Liver (tissue), 9 donors: ENCODE results near the gene FSIP1. TPM values are rescaled to one million over a fixed set of nuclear protein-coding genes. Genes with fewer than 3 reads are reported as not detected.

Experiments used
- DNase-seq: peaks from one replicate; pipeline ENCODE4 v3.0.0-alpha.2; 2017; ENCODE audit warnings: low spot score
- H3K27ac ChIP-seq, 2 donors: one replicate each; pipeline ENCODE4 v1.7.0; 2013; ENCODE audit warnings: inconsistent platforms in 2 of 2, low read length in 2 of 2, control low read depth in 1 of 2, low read depth in 1 of 2, mild to moderate bottlenecking in 1 of 2
- H3K27me3 ChIP-seq, 4 donors: one replicate each; pipeline versions ENCODE4 v1.6.1 to v1.7.0; 2013; ENCODE audit warnings: low read length in 3 of 4, inconsistent platforms in 1 of 4, mild to moderate bottlenecking in 1 of 4, moderate library complexity in 1 of 4; ENCODE audit not compliant: control insufficient read depth in 4 of 4, insufficient read depth in 4 of 4
- H3K36me3 ChIP-seq, 4 donors: one replicate each; pipeline versions ENCODE4 v1.6.1 to v1.7.0; 2013; ENCODE audit warnings: low read length in 3 of 4, mild to moderate bottlenecking in 3 of 4, low read depth in 1 of 4, moderate library complexity in 1 of 4; ENCODE audit not compliant: control insufficient read depth in 4 of 4, insufficient read depth in 3 of 4
- H3K4me1 ChIP-seq, 4 donors: one replicate each; pipeline versions ENCODE4 v1.6.1 to v1.7.0; 2013; ENCODE audit warnings: low read length in 3 of 4, mild to moderate bottlenecking in 3 of 4, moderate library complexity in 1 of 4; ENCODE audit not compliant: control insufficient read depth in 4 of 4, insufficient read depth in 4 of 4
- H3K4me3 ChIP-seq, 3 donors: one replicate each; pipeline versions ENCODE4 v1.6.1 to v1.7.0; 2013; ENCODE audit warnings: low read length in 3 of 3, control low read depth in 1 of 3, low read depth in 1 of 3, mild to moderate bottlenecking in 1 of 3
- H3K9ac ChIP-seq, 2 donors: one replicate each; pipeline ENCODE4 v1.7.0; 2013; ENCODE audit warnings: low read length in 2 of 2, mild to moderate bottlenecking in 2 of 2, moderate library complexity in 2 of 2, control low read depth in 1 of 2, low read depth in 1 of 2
- H3K9me3 ChIP-seq, 4 donors: one replicate each; pipeline versions ENCODE4 v1.6.1 to v1.7.0; 2013; ENCODE audit warnings: low read length in 3 of 4; ENCODE audit not compliant: control insufficient read depth in 4 of 4
- EGR1 ChIP-seq, 2 donors: IDR thresholded peaks; 2 replicates each; pipeline ENCODE4 v1.6.1; 2016 to 2018; ENCODE audit warnings: antibody characterized with exemption in 2 of 2, low read depth in 2 of 2
- FOXA1 ChIP-seq: IDR thresholded peaks from 2 replicates; pipeline ENCODE4 v1.6.1; 2016; ENCODE audit warnings: antibody characterized with exemption
- FOXA2 ChIP-seq: IDR thresholded peaks from 2 replicates; pipeline ENCODE4 v1.6.1; 2016; ENCODE audit warnings: antibody characterized with exemption
- GABPA ChIP-seq, 2 donors: IDR thresholded peaks in 1 of 2; conservative IDR thresholded peaks in 1 of 2; 2 replicates each; pipeline ENCODE4 v1.6.1; 2016; ENCODE audit warnings: antibody characterized with exemption in 2 of 2, mild to moderate bottlenecking in 1 of 2, moderate library complexity in 1 of 2
- HNF4A ChIP-seq, 2 donors: conservative IDR thresholded peaks; 2 replicates each; pipeline ENCODE4 v1.6.1; 2016; ENCODE audit warnings: antibody characterized with exemption in 2 of 2, mild to moderate bottlenecking in 2 of 2
- HNF4G ChIP-seq: IDR thresholded peaks from 2 replicates; pipeline ENCODE4 v1.6.1; 2016; ENCODE audit warnings: antibody characterized with exemption
- JUND ChIP-seq, 2 donors: IDR thresholded peaks; 2 replicates each; pipeline ENCODE4 v1.6.1; 2016; ENCODE audit warnings: antibody characterized with exemption in 2 of 2
- NR2F2 ChIP-seq: IDR thresholded peaks from 2 replicates; pipeline ENCODE4 v1.6.1; 2016; ENCODE audit warnings: antibody characterized with exemption
- RAD21 ChIP-seq, 2 donors: IDR thresholded peaks; 2 replicates each; pipeline ENCODE4 v1.6.1; 2016; ENCODE audit warnings: antibody characterized with exemption in 2 of 2, mild to moderate bottlenecking in 2 of 2
- RXRA ChIP-seq, 2 donors: IDR thresholded peaks; 2 replicates each; pipeline ENCODE4 v1.6.1; 2017 to 2018; ENCODE audit warnings: antibody characterized with exemption in 2 of 2, mild to moderate bottlenecking in 1 of 2
- YY1 ChIP-seq: IDR thresholded peaks from 2 replicates; pipeline ENCODE4 v1.6.1; 2016; ENCODE audit warnings: antibody characterized with exemption, mild to moderate bottlenecking
- ZBTB33 ChIP-seq: IDR thresholded peaks from 2 replicates; pipeline ENCODE4 v1.6.1; 2016; ENCODE audit warnings: antibody characterized with exemption
- WGBS: extraction: QIAGEN DNeasy Blood & Tissue Kit; methylation state at CpG from one replicate; pipeline ENCODE4 v1.1.7; 2013; 5-methylcytosine and 5-hydroxymethylcytosine counted together
- polyA plus RNA-seq, 2 donors: library from polyadenylated mRNA; stranded (reverse) in 1 of 2; unstranded in 1 of 2; fragments of 200-250 nt in 1 of 2; fragments of >200 nt in 1 of 2; fragmentation: Nextera tagmentation in 1 of 2; extraction: Ambion mirVana in 1 of 2; gene quantifications; one replicate each; pipeline versions ENCODE4 v1.2.1 to v1.2.3, GENCODE V29; 2013 to 2015
- total RNA-seq, 2 donors: library from RNA; depleted of rRNA; stranded (reverse); fragments of >200 nt; gene quantifications; one replicate each; pipeline ENCODE4 v1.2.3, GENCODE V29; 2014
- TF ChIP-seq, protein P1 (sequence below): fragments of 150-350 bp; IDR thresholded peaks from 2 replicates; pipeline ENCODE4 v1.5.1; 2017; ENCODE audit warnings: improper control_type of control experiment, low read depth, low read length; ENCODE audit not compliant: missing input control
- TF ChIP-seq, protein P2 (sequence below): IDR thresholded peaks from 2 replicates; pipeline ENCODE4 v1.6.1; 2016; ENCODE audit warnings: antibody characterized with exemption
- TF ChIP-seq, protein P3 (sequence below): IDR thresholded peaks from 2 replicates; pipeline ENCODE4 v1.6.1; 2016; ENCODE audit warnings: antibody characterized with exemption
- TF ChIP-seq, protein P4 (sequence below): IDR thresholded peaks from 2 replicates; pipeline ENCODE4 v1.6.1; 2016; ENCODE audit warnings: antibody characterized with exemption, mild to moderate bottlenecking
- donor health status: healthy.
- donor health status: healthy.
- donor health status: healthy.
- donor health status: healthy.
- donor health status: healthy.

Gene FSIP1
- total and polyA plus RNA-seq, 4 donors: 0.05 to 0.29 (median 0.13) TPM

DNA sequence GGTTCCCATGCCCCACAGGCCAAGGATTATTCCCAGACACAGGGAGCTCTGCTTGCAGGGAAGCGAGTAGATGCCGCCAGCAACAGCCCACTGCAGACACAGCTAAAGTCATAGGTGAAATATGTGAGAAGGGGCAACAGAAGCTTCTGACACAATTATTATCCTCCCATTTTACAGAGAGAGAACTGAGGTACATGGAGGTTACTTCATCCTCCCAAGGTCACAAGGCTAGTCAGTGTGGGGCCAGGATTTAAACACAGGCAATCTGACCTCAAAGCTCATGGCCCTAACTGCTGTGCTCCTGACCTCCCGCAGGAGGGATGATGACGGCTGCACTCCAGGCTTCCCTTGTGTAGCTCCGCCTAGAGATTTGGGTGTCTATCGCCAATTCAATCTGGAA lies 15.7 kb upstream of the FSIP1 start:
- Histone ChIP-seq H3K4me1 (peaks cover 0 to under 1% (median 0%) of the 10 kb centered on the region in 4 donors), H3K9ac (no peak overlapping the region), H3K9me3 (no peaks in the 10 kb centered on the region), H3K4me3 (no peak overlapping the region), H3K27me3 (no peaks in the 10 kb centered on the region), H3K27ac (no peak overlapping the region), H3K36me3 (no peaks in the 10 kb centered on the region)
- TF ChIP-seq, protein P1, sequence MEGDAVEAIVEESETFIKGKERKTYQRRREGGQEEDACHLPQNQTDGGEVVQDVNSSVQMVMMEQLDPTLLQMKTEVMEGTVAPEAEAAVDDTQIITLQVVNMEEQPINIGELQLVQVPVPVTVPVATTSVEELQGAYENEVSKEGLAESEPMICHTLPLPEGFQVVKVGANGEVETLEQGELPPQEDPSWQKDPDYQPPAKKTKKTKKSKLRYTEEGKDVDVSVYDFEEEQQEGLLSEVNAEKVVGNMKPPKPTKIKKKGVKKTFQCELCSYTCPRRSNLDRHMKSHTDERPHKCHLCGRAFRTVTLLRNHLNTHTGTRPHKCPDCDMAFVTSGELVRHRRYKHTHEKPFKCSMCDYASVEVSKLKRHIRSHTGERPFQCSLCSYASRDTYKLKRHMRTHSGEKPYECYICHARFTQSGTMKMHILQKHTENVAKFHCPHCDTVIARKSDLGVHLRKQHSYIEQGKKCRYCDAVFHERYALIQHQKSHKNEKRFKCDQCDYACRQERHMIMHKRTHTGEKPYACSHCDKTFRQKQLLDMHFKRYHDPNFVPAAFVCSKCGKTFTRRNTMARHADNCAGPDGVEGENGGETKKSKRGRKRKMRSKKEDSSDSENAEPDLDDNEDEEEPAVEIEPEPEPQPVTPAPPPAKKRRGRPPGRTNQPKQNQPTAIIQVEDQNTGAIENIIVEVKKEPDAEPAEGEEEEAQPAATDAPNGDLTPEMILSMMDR: no peak
- TF ChIP-seq FOXA1 (no peak), NR2F2 (no peak), RAD21 (IDR thresholded peaks at IDR 0.05) (no peak), JUND (IDR thresholded peaks at IDR 0.05) (no peak), ZBTB33 (no peak), EGR1 (IDR thresholded peaks at IDR 0.05; ENCODE audit: low read depth in 2 of 2) (no peak), FOXA2 (no peak)
- no peak for DNase-seq
- WGBS: 90% methylated on average over 6 of the region's 6 CpGs

DNA sequence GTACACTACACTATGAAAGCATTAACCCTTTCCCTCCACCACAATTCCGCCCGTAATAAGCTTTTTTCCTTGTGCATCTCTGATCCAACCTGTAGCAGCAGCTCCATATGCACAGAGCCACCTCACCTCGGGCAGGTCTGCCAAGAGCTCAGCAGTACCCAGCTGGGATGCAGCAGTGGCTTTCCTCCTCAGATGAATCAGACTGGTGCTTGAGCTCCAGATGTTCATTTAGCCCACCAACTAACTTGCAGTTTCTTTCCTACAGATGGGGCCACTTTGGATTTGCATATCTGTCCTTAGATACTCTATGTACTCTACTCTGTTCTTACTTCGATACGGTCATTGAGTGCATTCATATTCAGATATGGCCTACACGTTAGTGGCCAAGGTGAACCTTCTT lies 14.8 kb upstream of the FSIP1 start:
- 94% methylated on average over 6 of the region's 6 CpGs for WGBS

More for the DNA sequence above, 14.8 kb upstream of the FSIP1 start:
- no peak overlapping the region for H3K27ac ChIP-seq
- H3K4me3 ChIP-seq: no peak overlapping the region
- no peaks in the 10 kb centered on the region for H3K27me3 ChIP-seq
- TF ChIP-seq, protein P2, sequence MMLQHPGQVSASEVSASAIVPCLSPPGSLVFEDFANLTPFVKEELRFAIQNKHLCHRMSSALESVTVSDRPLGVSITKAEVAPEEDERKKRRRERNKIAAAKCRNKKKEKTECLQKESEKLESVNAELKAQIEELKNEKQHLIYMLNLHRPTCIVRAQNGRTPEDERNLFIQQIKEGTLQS: no peak
- TF ChIP-seq ZBTB33 (no peak), GABPA (IDR thresholded peaks at IDR 0.05 in 1 of 2, conservative IDR thresholded peaks at IDR 0.05 in 1 of 2) (no peak), EGR1 (IDR thresholded peaks at IDR 0.05; ENCODE audit: low read depth in 2 of 2) (no peak), RXRA (IDR thresholded peaks at IDR 0.05) (no peak), JUND (IDR thresholded peaks at IDR 0.05) (no peak), HNF4G (no peak), FOXA2 (no peak), FOXA1 (no peak), NR2F2 (no peak), RAD21 (IDR thresholded peaks at IDR 0.05) (no peak), YY1 (no peak), HNF4A (conservative IDR thresholded peaks at IDR 0.05) (no peak)
- TF ChIP-seq, protein P3, sequence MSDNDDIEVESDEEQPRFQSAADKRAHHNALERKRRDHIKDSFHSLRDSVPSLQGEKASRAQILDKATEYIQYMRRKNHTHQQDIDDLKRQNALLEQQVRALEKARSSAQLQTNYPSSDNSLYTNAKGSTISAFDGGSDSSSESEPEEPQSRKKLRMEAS: no peak
- TF ChIP-seq, protein P4, sequence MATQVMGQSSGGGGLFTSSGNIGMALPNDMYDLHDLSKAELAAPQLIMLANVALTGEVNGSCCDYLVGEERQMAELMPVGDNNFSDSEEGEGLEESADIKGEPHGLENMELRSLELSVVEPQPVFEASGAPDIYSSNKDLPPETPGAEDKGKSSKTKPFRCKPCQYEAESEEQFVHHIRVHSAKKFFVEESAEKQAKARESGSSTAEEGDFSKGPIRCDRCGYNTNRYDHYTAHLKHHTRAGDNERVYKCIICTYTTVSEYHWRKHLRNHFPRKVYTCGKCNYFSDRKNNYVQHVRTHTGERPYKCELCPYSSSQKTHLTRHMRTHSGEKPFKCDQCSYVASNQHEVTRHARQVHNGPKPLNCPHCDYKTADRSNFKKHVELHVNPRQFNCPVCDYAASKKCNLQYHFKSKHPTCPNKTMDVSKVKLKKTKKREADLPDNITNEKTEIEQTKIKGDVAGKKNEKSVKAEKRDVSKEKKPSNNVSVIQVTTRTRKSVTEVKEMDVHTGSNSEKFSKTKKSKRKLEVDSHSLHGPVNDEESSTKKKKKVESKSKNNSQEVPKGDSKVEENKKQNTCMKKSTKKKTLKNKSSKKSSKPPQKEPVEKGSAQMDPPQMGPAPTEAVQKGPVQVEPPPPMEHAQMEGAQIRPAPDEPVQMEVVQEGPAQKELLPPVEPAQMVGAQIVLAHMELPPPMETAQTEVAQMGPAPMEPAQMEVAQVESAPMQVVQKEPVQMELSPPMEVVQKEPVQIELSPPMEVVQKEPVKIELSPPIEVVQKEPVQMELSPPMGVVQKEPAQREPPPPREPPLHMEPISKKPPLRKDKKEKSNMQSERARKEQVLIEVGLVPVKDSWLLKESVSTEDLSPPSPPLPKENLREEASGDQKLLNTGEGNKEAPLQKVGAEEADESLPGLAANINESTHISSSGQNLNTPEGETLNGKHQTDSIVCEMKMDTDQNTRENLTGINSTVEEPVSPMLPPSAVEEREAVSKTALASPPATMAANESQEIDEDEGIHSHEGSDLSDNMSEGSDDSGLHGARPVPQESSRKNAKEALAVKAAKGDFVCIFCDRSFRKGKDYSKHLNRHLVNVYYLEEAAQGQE: no peak
- TF ChIP-seq, protein P1: no peak
- no peaks in the 10 kb centered on the region for H3K9me3 ChIP-seq
- H3K4me1 ChIP-seq: no peaks in the 10 kb centered on the region
- H3K36me3 ChIP-seq: no peaks in the 10 kb centered on the region
- DNase-seq: no peak
- no peak overlapping the region for H3K9ac ChIP-seq
